SKM-1 treated with dmso at 0.1 percent for 144 hours (cell line): ENCODE measurements around the gene BCCIP.

Experiments
- DNase-seq: peaks from one replicate; lab custom pipeline; 2025; ENCODE audit not compliant: unreplicated experiment; lab: John Stamatoyannopoulos, UW

BCCIP gene

GRCh38 chr10:125797994-125798662 lies 25.2 kb upstream of the BCCIP start:
- DNase-seq, result no peak

DNA sequence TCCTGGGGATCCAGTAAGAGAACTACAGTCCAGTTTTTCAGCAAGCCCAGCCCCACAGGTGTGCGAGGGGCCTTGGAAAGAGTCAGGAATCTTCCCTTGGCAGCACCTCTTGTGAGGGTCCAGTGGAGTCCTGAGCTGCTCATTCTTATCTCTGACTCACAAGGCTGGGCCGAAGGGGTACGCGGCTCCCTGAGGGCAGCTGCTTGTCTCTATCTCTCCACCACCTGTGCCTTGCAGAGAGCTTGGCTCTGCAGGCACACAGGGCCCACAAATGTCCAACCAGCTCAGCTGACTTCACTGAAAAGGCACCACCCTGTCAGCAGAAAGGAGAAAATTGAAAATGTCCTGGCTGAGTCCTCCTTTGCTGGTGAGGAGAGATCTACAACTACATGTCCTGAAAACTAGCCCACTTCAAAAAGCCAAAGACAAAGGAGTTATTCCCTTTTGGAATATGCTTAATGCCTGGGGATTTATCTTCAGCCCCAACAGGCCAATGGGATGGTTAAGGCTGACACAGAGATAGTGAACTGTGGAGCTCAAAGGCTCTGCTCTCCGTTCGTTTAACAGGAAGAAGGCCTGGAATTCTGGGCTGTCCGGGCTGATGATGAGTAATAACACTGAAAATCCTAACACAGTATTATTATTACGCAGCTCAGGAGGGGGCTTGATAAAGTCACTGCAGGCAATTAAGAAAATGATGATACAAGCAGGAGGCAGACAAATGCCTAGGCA lies 23.7 kb upstream of the BCCIP start:
- no peak for DNase-seq

GRCh38 chr10:125801574-125801973 lies 21.8 kb upstream of the BCCIP start:
- DNase-seq, result no peak

DNA sequence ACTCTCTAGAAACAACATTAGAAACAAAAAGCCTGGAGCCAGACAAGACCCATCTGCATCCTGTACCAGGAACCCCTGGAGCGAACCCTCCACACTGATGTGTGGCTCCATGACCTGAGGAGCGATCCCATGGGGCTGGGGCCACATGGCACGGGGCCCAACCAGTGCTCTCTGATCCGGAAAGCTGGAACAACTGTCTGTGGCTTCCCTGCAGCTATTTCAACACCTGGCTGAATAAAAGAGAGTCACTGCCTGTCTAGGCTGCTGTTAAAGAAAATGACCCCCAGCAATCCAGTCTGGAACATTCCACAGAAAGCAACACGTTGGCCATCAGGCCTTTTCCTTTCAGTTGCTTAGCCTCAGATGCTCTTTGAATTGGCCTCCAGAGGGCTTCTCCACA lies 21.2 kb upstream of the BCCIP start:
- DNase-seq, result no peak

GRCh38 chr10:125802739-125803138 lies 20.6 kb upstream of the BCCIP start:
- no peak for DNase-seq

- no peak for DNase-seq
These were observed 15.3 kb upstream of the BCCIP start for GRCh38 chr10:125808047-125808446.

GRCh38 chr10:125811251-125811650 lies 12.1 kb upstream of the BCCIP start:
- no peak for DNase-seq

DNA sequence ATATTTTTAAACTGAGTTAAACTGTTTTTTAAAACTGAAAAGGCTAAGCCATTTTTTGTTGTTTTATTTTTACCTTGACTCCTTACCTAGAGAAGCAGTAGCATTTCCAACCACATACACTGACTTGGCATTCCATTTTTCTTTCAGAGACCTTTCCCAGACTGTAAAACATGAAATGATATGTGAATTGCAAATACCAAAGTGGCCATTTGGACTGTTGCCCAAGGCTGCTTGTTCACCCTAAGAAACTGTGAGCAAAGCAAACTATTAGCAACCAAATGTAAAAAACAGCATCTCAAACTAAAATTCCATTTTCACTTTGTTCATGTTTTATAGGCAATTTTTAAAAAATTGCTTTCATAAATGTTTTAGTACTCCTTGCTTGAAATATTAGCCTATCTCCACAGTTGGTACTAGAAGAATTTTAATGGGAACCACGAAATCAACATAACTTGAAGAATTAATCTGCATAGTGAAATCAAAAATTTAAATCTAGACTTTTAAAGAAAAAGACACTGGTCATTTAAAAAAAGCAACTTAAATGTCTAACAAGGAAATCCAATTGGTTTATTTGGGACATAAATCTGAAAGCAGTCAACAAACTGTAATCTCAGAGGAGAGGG lies 11.1 kb upstream of the BCCIP start:
- DNase-seq, result no peak

- DNase-seq, result no peak
These were observed 7.6 kb upstream of the BCCIP start for GRCh38 chr10:125815764-125816163.

GRCh38 chr10:125816548-125816947 lies 6.8 kb upstream of the BCCIP start:
- DNase-seq, result no peak

- no peak for DNase-seq
These were observed 5.9 kb upstream of the BCCIP start for GRCh38 chr10:125817337-125817946.

- DNase-seq, result no peak
These were observed 2.6 kb upstream of the BCCIP start for GRCh38 chr10:125820701-125821100.

GRCh38 chr10:125823663-125824251 lies 411 bp downstream of the BCCIP start:
- no peak for DNase-seq

GRCh38 chr10:125824736-125825135 lies 1.4 kb downstream of the BCCIP start:
- no peak for DNase-seq

GRCh38 chr10:125827133-125827532 lies 3.8 kb downstream of the BCCIP start:
- peak; percentile 4 for DNase-seq

GRCh38 chr10:125828311-125828710 lies 5.0 kb downstream of the BCCIP start:
- DNase-seq, result no peak

DNA sequence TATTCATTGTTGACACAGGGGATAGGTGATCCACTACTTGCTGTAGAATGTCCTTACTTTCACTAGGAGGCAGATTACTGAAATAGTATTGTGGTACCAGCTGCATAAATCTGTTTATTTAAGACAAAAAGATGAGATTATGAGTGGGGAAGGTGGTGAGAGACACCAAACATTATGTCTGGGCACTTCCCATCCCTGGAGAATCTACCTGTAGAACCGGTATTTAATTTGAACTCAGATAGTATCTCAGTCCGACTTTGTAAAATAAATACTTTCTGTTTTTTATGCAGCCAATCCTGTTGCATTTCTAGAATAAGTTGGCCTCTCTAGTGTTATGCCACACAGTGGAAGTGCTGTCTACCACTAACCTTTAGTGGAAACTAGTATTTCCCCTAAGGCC lies 13.4 kb downstream of the BCCIP start:
- DNase-seq, result no peak

GRCh38 chr10:125838802-125839575 lies 15.6 kb downstream of the BCCIP start:
- no peak for DNase-seq

DNA sequence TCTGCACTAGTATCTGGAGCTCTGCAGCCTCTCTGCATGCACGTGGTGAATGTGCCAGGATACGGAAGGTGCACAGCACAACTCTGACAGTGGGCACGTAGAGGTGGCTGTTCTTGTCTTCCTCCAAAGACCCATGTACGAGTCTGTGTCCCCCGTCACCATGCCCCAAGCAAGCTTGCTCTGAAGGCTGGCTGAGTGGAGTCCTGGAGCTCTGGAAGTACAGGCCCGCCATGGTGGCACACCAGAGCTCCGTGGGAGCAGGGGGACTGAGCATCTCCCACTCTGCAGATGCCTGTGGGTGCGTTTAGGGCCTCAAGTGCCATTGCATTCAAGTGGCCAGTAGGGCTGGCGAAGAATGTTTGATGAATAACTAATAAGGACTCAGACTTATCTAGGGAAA lies 17.1 kb downstream of the BCCIP start:
- DNase-seq, result no peak

- no peak for DNase-seq
These were observed 17.6 kb downstream of the BCCIP start for GRCh38 chr10:125840955-125841354.
